VCaP (cell line): ENCODE data around the gene BAZ2B.

Experiments used
- H3K27ac ChIP-seq: fragments of 450-650 bp; 2 replicates; pipeline ENCODE4 v1.5.1; 2017
- CTCF ChIP-seq: fragments of 450-650 bp; conservative IDR thresholded peaks from 2 replicates; pipeline ENCODE4 v1.5.1; 2017; ENCODE audit warnings: mild to moderate bottlenecking, moderate library complexity

The BAZ2B gene

GRCh38 chr2:159513745-159514144 lies 102.6 kb downstream of the BAZ2B start:
- no peak overlapping the region for H3K27ac ChIP-seq
- no peak for TF ChIP-seq CTCF

GRCh38 chr2:159508140-159508539 lies 108.2 kb downstream of the BAZ2B start:
- no peak overlapping the region for H3K27ac ChIP-seq
- no peak for TF ChIP-seq CTCF

- no peak for TF ChIP-seq CTCF
- no peak overlapping the region for H3K27ac ChIP-seq
These were observed 109.4 kb downstream of the BAZ2B start for GRCh38 chr2:159506764-159507440.

GRCh38 chr2:159506202-159506601 lies 110.1 kb downstream of the BAZ2B start:
- TF ChIP-seq CTCF = no peak

GRCh38 chr2:159505196-159505595 lies 111.2 kb downstream of the BAZ2B start:
- TF ChIP-seq CTCF = no peak
- H3K27ac ChIP-seq = no peak overlapping the region

More at GRCh38 chr2:159506202-159506601, 110.1 kb downstream of the BAZ2B start:
- H3K27ac ChIP-seq = no peak overlapping the region

GRCh38 chr2:159501743-159502142 lies 114.6 kb downstream of the BAZ2B start:
- H3K27ac ChIP-seq = no peak overlapping the region
- TF ChIP-seq CTCF = no peak

- H3K27ac ChIP-seq = no peak overlapping the region
- TF ChIP-seq CTCF = no peak
These were observed 118.5 kb downstream of the BAZ2B start for GRCh38 chr2:159497847-159498246.
